Measurements from ENCODE around the gene CALU.
A peak's percentile ranks its signal among the peaks of the same experiment; 100 is the strongest.

The CALU gene

DNA sequence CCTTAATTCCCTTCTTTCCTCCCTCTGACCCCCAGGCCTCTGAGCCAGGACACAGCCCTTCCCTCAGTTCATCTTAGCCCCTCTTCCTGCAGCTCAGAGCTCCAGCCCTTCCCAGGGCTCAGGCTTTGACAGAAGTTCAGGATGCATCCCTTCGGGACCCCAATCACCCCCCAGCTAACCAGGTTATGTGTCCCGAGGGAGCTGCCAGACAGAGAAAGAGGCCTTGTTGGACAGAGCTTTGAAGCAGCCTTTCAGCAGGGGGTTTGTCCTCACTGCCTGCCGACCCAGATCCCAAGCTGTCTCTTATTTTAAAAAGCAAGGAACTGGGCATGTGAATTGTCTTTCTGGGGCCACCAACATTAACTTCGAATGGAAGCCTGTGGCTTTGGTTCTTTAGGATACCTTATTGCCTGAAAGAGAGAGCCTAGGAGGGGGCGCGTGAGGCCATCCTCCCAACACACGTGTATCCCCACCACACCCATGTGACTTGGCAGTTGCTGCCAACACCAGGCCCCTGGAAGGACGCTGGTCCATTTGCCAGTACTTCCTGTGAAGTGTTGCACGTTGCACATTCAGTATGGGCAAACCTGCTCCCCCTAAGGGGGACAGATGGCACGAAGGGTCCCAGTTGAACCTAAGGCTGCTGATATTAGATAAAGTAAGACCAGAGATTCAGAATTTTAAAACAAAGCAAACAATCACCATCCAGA, 53.5 kb downstream of the CALU start:
- in situ Hi-C loops (cut with HindIII; ENCODE audit: low sequenced_read_pairs) = no loop called here
- H3K4me3 ChIP-seq (ENCODE audit: low read depth, low read length) = no peak overlapping the region
- no peak for DNase-seq (ENCODE audit: low read depth, low spot score)
- TF ChIP-seq, protein P1, sequence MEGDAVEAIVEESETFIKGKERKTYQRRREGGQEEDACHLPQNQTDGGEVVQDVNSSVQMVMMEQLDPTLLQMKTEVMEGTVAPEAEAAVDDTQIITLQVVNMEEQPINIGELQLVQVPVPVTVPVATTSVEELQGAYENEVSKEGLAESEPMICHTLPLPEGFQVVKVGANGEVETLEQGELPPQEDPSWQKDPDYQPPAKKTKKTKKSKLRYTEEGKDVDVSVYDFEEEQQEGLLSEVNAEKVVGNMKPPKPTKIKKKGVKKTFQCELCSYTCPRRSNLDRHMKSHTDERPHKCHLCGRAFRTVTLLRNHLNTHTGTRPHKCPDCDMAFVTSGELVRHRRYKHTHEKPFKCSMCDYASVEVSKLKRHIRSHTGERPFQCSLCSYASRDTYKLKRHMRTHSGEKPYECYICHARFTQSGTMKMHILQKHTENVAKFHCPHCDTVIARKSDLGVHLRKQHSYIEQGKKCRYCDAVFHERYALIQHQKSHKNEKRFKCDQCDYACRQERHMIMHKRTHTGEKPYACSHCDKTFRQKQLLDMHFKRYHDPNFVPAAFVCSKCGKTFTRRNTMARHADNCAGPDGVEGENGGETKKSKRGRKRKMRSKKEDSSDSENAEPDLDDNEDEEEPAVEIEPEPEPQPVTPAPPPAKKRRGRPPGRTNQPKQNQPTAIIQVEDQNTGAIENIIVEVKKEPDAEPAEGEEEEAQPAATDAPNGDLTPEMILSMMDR (IDR thresholded peaks at IDR 0.05; ENCODE audit: low read depth, low read length) = no peak

DNA sequence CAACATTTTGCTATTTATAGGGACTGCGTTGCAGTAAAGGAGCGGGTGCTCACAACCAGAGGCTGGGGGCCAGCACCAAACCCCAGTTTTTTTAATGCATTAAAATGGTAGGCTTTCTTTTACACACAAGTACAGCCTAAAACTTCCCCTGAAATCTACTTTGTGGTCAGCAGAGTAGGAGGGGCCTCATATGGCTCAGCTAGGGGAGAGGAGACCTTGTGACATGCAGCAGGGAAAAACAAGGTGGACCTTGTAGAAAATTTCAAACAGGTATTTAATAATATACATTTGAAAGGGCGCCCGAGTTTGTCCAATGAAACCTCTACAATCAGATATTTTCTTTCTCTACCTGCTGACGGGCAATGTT, 54.0 kb downstream of the CALU start:
- in situ Hi-C loops (cut with HindIII; ENCODE audit: low sequenced_read_pairs) = no loop called here
- DNase-seq (ENCODE audit: low read depth, low spot score) = no peak
- no peak overlapping the region for H3K4me3 ChIP-seq (ENCODE audit: low read depth, low read length)
- TF ChIP-seq, protein P1 (IDR thresholded peaks at IDR 0.05; ENCODE audit: low read depth, low read length) = no peak

DNA sequence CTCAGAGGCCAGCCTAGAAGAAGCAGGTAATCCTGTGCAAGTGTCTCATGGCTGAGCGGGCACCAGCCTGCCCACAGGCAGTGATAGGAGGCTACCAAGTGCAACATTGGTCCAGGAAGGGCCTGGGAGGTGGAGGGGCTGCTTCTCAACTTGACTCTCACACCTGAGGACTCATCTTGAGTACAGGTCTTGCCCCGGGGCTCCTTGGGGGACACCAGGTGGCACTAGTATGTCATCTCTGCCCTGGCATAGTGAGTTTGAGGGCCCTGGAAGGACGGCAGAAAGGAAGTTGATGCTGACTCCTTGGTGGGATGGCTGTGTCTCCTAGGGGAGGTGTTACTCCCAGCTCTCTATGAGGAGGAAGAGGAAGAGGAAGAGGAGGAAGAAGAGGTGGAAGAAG, 54.9 kb downstream of the CALU start:
- H3K4me3 ChIP-seq (ENCODE audit: low read depth, low read length) = no peak overlapping the region
- TF ChIP-seq, protein P1 (IDR thresholded peaks at IDR 0.05; ENCODE audit: low read depth, low read length) = no peak
- DNase-seq (ENCODE audit: low read depth, low spot score) = no peak
- in situ Hi-C loops (cut with HindIII; ENCODE audit: low sequenced_read_pairs) = no loop called here

- DNase-seq (ENCODE audit: low read depth, low spot score) = no peak
- in situ Hi-C loops (cut with HindIII; ENCODE audit: low sequenced_read_pairs) = no loop called here
- H3K4me3 ChIP-seq (ENCODE audit: low read depth, low read length) = no peak overlapping the region
- TF ChIP-seq, protein P1 (IDR thresholded peaks at IDR 0.05; ENCODE audit: low read depth, low read length) = no peak
Observed at GRCh38 chr7:128794436-128794835, 55.3 kb downstream of the CALU start.

DNA sequence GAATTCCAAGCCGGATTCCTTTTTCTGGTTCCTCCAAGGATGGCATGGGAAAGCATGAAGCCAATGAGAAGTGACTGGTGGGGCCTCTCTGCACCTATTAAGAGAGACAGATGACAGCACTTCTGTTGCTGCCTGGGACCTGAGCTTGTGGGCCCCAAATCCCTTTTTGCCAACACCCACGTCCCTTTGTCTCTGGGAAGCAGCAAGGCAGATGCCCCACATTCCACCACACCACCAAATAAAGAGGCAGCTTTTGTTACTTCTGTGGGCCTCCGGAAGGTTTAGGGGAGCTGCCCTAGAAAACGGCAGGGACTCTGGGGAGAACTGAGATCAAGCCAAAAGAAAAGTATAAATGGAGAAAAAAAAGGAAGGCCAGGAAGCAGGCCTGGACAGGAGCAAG, 56.0 kb downstream of the CALU start:
- H3K4me3 ChIP-seq (ENCODE audit: low read depth, low read length) = no peak overlapping the region
- TF ChIP-seq, protein P1 (IDR thresholded peaks at IDR 0.05; ENCODE audit: low read depth, low read length) = no peak
- in situ Hi-C loops (cut with HindIII; ENCODE audit: low sequenced_read_pairs) = no loop called here
- no peak for DNase-seq (ENCODE audit: low read depth, low spot score)

DNA sequence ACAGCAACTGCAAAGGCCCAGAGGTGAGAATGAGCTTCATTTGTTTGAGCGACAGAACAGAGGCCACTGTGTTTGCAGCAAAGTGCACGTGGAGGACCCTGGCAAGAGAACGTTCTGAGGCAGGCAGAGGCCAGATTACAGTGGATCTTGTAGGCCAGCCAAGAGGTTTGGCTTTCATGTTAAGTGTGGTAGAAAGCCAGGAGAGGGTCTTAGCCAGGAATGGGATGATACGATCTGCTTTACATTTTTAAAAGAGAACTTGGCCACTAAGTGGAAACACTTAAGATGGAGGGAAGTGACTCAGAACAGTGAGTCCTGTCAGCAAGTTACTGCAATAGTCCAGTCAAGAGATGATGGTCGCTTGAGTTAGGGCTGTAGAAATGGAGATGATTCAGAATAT, 57.2 kb downstream of the CALU start:
- TF ChIP-seq, protein P1 (IDR thresholded peaks at IDR 0.05; ENCODE audit: low read depth, low read length) = no peak
- in situ Hi-C loops (cut with HindIII; ENCODE audit: low sequenced_read_pairs) = no loop called here
- DNase-seq (ENCODE audit: low read depth, low spot score) = peak; percentile 76
- no peak overlapping the region for H3K4me3 ChIP-seq (ENCODE audit: low read depth, low read length)
